AG10803 (cell line): ENCODE measurements around the gene OR8G1.

Experiments used
- DNase-seq: peaks from one replicate; pipeline ENCODE4 v3.0.0; 2010; ENCODE audit warnings: low read depth
- H3K4me3 ChIP-seq: 2 replicates; pipeline ENCODE4 v1.5.1; 2011; ENCODE audit warnings: mild to moderate bottlenecking, low read length, control low read depth
- TF ChIP-seq, protein P1 (sequence below): conservative IDR thresholded peaks from 2 replicates; pipeline ENCODE4 v1.5.1; 2011; ENCODE audit warnings: mild to moderate bottlenecking, low read length, control low read depth, inconsistent platforms

The OR8G1 gene, protein sequence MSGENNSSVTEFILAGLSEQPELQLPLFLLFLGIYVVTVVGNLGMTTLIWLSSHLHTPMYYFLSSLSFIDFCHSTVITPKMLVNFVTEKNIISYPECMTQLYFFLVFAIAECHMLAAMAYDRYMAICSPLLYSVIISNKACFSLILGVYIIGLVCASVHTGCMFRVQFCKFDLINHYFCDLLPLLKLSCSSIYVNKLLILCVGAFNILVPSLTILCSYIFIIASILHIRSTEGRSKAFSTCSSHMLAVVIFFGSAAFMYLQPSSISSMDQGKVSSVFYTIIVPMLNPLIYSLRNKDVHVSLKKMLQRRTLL

DNA sequence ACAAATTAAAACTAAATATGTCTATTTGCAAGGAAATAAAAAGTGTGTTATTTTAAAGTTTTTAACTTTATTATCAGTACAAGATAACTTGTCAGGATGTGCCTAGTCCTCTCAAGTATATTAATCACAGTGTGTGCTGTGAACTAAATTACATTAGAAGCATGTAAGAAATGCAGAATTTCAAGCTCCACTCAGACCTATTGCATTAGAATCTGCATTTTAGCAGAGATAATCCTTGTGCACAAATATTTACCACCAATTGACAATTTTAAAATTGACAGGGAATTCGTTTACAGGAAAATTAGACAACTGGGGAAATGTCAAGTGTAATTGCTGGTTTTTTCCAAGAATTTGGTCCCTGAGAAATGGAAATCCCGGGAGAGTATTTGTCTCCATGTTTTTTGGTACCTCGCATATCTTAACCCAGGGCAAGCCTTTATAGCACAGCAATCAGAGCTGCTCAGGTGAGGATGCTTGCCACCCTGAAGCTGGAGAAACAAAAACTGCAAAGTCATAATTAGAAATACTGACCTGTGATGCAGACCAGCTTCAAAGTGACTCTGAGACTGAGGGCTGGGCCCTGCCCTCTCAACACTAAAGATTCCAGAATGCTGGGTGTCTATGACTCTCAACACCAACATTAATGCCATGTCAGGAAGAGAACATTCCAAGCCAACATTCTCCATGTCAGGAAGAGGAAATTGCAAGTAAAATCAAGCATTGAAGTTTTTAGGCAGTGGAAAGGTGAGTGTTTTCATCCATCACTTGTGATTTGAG is at the start of gene OR8G1:
Gene OR8G1 (plus strand): TSS at position 475 of the 777 bp plus-strand sequence. CDS start 8,581 bp downstream, outside the sequence.
- no peak within 1 kb of the TSS for H3K4me3 ChIP-seq
- TF ChIP-seq, protein P1, sequence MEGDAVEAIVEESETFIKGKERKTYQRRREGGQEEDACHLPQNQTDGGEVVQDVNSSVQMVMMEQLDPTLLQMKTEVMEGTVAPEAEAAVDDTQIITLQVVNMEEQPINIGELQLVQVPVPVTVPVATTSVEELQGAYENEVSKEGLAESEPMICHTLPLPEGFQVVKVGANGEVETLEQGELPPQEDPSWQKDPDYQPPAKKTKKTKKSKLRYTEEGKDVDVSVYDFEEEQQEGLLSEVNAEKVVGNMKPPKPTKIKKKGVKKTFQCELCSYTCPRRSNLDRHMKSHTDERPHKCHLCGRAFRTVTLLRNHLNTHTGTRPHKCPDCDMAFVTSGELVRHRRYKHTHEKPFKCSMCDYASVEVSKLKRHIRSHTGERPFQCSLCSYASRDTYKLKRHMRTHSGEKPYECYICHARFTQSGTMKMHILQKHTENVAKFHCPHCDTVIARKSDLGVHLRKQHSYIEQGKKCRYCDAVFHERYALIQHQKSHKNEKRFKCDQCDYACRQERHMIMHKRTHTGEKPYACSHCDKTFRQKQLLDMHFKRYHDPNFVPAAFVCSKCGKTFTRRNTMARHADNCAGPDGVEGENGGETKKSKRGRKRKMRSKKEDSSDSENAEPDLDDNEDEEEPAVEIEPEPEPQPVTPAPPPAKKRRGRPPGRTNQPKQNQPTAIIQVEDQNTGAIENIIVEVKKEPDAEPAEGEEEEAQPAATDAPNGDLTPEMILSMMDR, result no peak
- DNase-seq, result no peak

DNA sequence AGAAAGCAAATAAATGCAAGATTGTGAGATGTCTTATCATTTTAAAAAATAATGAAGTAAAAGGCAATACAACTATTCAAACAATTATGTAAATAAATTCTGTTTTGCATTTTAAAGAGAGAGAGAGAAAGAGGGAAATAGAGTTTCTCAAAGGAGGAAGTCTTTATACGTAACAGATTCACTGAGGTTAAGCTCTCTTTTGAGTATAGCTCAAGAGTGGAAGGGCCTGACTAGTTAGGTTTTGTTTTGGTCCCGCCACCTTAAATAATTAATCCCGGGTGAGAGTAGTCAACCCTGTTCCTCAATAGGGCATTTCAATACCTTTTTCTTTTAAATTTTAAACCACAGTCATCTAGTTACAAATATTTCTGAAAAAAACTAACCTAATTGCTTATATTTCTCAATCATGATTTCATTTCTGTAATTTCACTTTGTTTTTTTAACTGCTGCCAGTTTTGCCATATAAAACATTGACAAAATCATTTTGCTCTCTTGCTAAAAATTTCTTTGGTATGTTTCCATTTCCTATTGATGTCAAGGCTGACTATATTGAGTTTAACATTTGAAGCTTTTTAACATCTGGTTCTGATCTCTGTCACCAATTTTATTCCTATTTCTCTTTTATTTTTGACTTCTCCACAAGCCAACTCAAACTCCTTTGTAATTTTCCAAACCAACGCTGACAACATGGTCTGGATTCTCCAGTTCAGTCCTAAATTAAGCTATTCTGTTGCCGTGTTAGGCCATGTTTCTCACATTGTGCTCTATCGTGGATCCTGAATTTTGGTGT is 47.5 kb upstream of the OR8G1 start:
- no peak overlapping the region for H3K4me3 ChIP-seq
- no peak for DNase-seq
- TF ChIP-seq, protein P1, result no peak

DNA sequence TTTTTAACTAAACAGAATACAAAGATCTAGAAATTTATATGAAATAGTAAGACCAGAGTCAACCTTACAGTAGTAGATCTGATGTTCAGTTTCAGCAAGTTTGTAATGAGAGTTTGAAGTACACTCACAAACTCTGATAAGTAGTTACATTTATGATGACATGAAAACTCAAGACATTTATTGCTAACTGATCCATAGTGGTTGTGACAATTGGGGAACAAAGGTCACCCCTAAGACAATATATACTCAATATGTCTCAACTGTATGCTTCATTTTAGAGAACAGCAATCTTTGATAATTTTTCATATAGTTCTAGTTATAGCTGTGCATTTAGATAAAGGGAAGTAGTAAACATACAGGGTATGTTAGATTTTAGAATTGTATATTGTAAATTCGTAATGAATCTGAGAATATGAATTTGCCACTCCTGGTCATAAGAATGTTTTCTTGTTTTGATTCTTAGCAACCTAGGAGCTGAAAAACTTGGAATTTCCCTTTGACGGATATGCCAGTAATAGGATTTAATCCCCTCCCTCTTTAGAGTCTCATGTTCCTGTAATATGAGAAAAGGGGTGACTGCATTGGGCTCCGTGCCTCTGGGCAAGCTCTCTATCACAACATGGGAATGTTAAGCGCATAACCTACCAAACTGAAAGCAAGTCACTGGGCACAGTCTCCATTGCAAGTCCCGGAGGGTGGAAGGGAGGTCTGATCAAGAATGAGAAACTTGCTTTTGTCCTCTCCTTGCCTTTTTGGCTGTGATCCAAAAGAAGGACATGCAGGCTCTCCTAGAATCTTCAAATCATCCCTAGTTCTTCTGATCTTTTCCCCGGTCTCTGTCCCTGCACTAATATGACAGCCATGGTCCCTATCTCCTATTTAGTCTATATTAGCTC is 46.4 kb upstream of the OR8G1 start:
- no peak overlapping the region for H3K4me3 ChIP-seq
- DNase-seq, result peak; percentile 8
- TF ChIP-seq, protein P1, result no peak

DNA sequence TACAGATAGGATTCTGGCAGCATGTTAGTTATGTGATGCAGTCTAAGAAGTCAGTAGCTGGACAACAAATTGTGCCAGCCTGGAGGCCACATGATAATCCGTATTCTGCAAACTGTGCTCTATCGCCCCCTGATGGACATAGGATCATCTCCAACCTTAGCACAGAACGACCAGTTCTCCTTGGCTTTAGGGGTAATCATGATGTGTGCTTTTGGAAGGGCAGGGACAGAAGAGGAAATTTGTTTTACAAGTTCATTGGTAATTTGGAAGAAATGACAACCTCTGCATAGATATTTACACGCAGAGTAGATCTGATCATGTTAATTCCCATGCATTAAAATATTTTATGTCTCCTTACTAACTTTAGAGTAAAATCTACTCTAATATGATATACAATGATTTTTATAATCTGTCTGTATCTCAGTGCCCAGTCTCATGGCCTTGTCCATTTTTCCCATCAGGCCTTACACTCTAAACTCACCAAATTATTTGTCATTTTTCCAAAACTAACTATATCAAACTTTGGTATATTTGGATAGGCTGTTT is 45.6 kb upstream of the OR8G1 start:
- peak; percentile 54 for DNase-seq
- H3K4me3 ChIP-seq, result no peak overlapping the region
- TF ChIP-seq, protein P1, result peak; percentile 87

DNA sequence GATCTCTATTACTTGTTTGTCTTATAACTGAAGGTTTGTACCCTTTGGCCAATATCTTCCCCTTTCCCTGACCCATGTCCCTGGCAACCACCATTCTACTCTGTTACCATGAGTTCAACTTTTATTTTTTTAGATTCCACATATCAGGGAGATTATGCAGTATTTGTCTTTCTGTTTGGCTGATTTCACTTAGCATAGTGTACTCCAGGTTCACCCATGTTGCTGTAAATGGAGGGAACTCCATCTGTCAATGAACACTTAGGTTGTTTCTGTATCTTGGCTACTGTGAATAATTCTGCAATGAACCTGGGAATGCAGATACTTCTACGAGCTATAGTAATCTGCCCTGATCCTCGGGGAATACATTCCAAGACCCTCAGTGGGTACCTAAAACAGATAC is 42.9 kb upstream of the OR8G1 start:
- TF ChIP-seq, protein P1, result no peak
- no peak for DNase-seq
- no peak overlapping the region for H3K4me3 ChIP-seq

DNA sequence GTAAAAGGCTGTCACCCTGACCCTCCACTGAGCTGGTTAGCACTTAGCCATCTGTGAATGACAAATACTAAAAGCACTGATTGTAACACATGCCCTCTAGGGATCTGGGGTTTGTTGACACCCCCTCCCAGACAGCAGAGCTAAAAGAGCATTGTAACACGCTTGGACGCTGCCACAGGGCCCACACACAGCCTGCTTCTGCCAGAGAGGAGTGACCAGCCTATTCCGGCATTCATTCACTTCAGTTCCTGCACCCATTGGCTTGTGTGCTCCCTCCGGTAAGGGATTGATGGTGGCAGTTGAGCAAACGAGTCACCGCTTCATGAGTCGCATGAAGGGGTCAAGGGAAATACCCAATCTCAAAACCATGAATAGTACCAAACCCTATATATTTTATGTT is 42.0 kb upstream of the OR8G1 start:
- no peak for DNase-seq

More for the DNA sequence above, 42.0 kb upstream of the OR8G1 start:
- TF ChIP-seq, protein P1, result no peak
- H3K4me3 ChIP-seq, result no peak overlapping the region
